H1 (cell line): ENCODE measurements around the gene OR8B2.

Experiments
- CTCF ChIP-seq, 3 experiments: IDR thresholded peaks; 1 replicate in 2 of 3; 2 replicates in 1 of 3; pipeline versions ENCODE4 v1.5.1 to v1.6.1; 2011; ENCODE audit warnings: low read length in 3 of 3, mild to moderate bottlenecking in 3 of 3, inconsistent platforms in 2 of 3, low read depth in 1 of 3, moderate library complexity in 1 of 3; ENCODE audit not compliant: insufficient read depth in 1 of 3; ENCODE audit errors: control extremely low read depth in 1 of 3
- JUN ChIP-seq: IDR thresholded peaks from 2 replicates; pipeline ENCODE4 v1.6.1; 2011; ENCODE audit warnings: low read depth, mild to moderate bottlenecking, improper control_type of control experiment, low read length
- JUND ChIP-seq: IDR thresholded peaks from 2 replicates; pipeline ENCODE4 v1.6.1; 2011; ENCODE audit warnings: mild to moderate bottlenecking, improper control_type of control experiment, low read length
- NRF1 ChIP-seq: IDR thresholded peaks from 2 replicates; pipeline ENCODE4 v1.6.1; 2011; ENCODE audit warnings: mild to moderate bottlenecking, low read depth, low read length, improper control_type of control experiment
- POLR2A ChIP-seq, 2 experiments: IDR thresholded peaks; 1 replicate in 1 of 2; 2 replicates in 1 of 2; pipeline ENCODE4 v1.6.1; 2011; ENCODE audit warnings: low read depth in 2 of 2, low read length in 2 of 2, mild to moderate bottlenecking in 2 of 2; ENCODE audit errors: control extremely low read depth in 1 of 2
- ZNF274 ChIP-seq: IDR thresholded peaks from 2 replicates; pipeline ENCODE4 v1.7.0; 2012; ENCODE audit warnings: low read length, borderline replicate concordance; ENCODE audit errors: extremely low read depth
- TF ChIP-seq, protein P1 (sequence below): IDR thresholded peaks from 2 replicates; pipeline ENCODE4 v1.6.1; 2011; ENCODE audit warnings: low read depth, mild to moderate bottlenecking, low read length; ENCODE audit not compliant: insufficient read depth

GRCh38 chr11:124421043-124421442 is 36.7 kb upstream of the OR8B2 start:
- no peak for TF ChIP-seq NRF1
- TF ChIP-seq JUND: no peak
- TF ChIP-seq CTCF (IDR thresholded peaks at IDR 0.05; ENCODE audit: control extremely low read depth in 1 of 3, insufficient read depth in 1 of 3, low read depth in 1 of 3, low read length in 3 of 3): no peak
- TF ChIP-seq, protein P1, sequence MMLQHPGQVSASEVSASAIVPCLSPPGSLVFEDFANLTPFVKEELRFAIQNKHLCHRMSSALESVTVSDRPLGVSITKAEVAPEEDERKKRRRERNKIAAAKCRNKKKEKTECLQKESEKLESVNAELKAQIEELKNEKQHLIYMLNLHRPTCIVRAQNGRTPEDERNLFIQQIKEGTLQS: no peak
- TF ChIP-seq JUN: no peak
- TF ChIP-seq ZNF274: no peak
- TF ChIP-seq POLR2A (IDR thresholded peaks at IDR 0.05; ENCODE audit: control extremely low read depth in 1 of 2, low read depth in 2 of 2, low read length in 2 of 2): no peak
